ENCODE results near the gene TMEM8B. TPM values are rescaled to one million over a fixed set of nuclear protein-coding genes. Genes with fewer than 3 reads are reported as not detected.
"Not testable (repeated sequence)": the region's sequence is repeated elsewhere in the genome, so short reads cannot be mapped to it uniquely, and the experiment has no call there.

The TMEM8B gene
- polyA plus RNA-seq, 3 donors = 30.2 to 36.2 (median 31.1) TPM

DNA sequence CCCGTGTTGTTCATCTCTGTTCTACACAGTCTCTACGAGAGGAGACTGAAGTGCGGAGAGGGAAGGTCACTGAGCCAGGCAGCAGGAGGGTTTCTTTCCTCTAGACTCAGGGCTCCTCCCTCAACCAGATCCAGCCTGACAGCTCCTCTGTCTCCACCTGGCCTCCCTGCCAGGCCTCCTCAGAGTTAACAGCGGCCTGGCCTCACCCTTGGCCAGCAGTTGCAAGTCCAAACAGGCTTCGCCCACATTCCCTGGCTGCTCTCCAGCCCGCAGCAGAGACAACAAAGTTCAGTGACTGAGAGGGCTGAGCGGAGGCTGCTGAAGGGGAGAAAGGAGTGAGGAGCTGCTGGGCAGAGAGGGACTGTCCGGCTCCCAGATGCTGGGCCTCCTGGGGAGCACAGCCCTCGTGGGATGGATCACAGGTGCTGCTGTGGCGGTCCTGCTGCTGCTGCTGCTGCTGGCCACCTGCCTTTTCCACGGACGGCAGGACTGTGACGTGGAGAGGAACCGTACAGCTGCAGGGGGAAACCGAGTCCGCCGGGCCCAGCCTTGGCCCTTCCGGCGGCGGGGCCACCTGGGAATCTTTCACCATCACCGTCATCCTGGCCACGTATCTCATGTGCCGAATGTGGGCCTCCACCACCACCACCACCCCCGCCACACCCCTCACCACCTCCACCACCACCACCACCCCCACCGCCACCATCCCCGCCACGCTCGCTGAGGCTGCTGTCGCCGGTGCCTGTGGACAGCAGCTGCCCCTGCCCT, 77.1 kb downstream of the TMEM8B start, which contains the start of gene HRCT1:
Gene HRCT1 (plus strand): TSS at position 291 of the 768 bp plus-strand sequence. CDS start 86 bp downstream, at position 377.
- peak; percentile 70 for DNase-seq

DNA sequence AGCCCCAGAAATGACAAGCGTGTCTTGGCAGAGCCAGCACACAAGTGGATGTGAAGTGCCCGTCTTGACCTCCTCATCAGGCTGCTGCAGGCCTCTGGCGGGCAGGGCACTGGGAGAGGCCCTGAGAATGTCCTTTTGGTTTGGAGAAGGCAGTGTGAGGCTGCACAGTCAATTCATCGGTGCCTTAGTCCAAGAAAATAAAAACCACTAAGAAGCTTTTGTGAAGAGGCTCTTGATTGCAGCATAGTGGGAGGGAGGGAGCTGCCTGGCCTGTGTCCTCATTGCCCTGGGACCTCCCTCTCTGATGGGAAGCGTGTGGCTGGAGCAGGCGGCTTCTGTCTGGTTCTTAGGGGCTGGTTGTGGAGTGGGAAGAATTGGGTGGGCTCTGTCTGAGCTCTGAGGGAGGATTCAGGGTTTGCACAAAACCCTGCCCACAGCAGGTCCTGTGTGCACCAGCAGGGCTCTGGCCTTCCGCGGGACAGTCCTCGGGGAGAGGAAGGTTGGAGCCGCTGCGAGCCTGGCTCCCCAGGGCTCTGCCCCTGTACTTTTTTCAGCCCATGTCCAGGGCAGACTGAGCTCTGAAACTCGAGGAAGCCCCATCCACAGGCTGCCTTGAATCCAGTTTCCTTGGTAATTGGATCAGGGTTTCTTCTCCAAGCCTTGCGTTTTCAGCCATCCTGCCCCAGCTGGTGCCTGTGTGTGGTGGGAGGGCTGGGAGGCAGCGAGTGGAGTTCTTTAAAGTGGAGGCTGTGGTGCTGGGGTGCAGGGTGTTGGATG, 78.1 kb downstream of the TMEM8B start:
- no peak for DNase-seq

- peak; percentile 62 for DNase-seq
Observed at GRCh38 chr9:35907711-35908503, 78.9 kb downstream of the TMEM8B start.

DNA sequence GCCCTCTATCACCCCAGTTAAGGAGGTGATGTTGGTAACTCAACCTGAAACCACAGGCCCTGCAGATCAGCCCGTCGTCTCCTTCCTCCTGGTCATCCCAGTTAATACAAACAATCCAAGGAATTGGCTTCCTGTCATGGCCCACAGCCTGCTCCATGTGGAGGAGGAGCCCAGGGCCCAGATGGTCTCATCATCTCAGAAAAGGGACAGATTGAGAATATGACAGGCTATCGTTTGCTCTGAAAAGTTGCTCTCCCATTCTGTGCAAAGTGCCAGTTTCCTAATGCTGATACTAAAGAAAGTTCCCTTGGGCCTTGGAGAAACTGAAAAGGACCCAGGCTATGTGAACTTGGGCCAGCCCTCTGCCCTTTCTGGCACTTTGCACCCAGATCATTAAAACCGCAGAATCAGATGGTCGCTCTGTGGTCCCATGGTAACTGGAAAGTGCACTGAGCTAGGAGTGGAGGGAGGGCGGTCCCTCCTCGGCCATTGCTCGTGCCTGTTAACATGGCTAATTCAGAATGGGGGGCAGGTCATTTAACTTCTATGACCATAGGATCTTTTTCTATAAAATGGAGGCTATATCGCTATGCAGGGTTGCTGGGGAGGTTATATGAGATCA, 79.6 kb downstream of the TMEM8B start:
- no peak for DNase-seq

DNA sequence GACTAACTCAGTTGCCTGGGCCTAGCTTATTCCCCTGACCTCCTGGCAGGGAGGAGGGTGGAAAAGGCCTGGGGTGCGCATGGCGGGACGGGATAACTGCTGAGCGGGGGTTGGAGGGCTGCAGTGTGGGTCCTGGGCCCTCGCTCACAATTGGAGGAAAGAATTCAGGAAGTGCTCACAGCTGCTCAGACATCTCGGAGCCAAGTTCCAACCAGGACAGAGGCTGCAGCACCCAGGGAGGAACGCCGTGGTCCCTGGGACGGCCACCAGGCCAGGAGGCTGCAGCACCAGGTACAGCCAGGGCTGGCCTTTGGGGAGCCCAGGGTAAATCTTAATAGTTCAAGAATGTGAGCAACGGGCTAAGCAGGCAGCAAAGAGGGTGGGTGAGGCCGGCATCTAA, 80.2 kb downstream of the TMEM8B start, which contains the start of gene SPAAR:
Gene SPAAR (plus strand): TSS at position 217 of the 400 bp plus-strand sequence. CDS start 974 bp downstream, outside the sequence.
- no peak for DNase-seq

- no peak for DNase-seq
Observed at GRCh38 chr9:35909687-35910612, 80.9 kb downstream of the TMEM8B start.

- DNase-seq = no peak
Observed at GRCh38 chr9:35910613-35911359, 81.8 kb downstream of the TMEM8B start.

DNA sequence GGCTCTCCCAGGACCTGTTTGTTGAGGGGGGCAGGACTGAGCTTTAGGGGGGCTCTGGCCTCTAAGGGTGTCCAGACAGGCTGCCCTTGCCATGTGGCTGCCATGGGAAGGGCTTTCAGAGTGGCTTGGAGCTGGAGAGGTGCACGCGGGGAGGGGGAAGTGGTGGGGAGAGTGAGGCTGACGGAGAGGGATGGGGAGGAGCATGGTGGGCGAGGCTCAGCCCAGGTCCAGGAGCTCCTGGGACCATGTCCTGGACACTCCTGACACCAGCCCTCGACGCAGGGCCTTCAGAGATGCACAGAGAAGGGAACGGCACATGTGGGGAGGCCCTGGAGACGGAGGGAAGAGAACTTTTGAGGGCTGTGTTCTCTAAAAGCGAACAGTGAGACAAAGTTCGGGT, 82.7 kb downstream of the TMEM8B start:
- no peak for DNase-seq

GRCh38 chr9:35912791-35913400, 83.9 kb downstream of the TMEM8B start:
- DNase-seq = no peak

GRCh38 chr9:35913429-35913828, 84.4 kb downstream of the TMEM8B start:
- not testable (repeated sequence) for DNase-seq

DNA sequence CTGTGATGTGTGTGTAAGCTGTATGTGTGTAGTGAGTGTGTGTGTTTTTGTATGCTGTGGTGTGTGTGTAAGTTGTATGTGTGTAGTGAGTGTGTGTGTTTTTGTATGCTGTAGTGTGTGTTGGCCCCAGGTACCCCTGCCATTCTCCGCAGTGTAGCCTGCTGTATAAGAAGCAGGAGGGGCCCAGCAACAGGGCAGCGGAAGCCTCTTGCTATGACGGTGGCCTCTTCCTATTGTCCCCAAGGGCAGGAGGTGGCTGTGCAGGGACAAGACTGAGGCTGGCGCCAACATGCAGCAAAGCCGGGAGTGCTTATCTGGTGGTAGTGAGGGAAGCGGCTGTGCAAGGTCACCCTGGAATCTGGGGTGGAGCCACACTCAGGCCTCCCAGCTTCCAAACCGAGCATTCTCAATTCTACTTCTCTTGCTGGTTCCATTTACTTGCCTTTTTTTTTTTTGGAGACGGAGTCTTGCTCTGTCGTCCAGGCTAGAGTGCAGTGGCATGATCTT, 85.3 kb downstream of the TMEM8B start:
- no peak for DNase-seq

Other genes with a start within 250 kb of the TMEM8B start
- gene TESK1, start 224.0 kb upstream of the TMEM8B start, polyA plus RNA-seq (ENCODE audit: insufficient read length in 3 of 3) = 10 to 100 TPM; 44.2 to 46.7 (median 46.4) TPM
- gene CD72, start 210.8 kb upstream of the TMEM8B start, polyA plus RNA-seq (ENCODE audit: insufficient read length in 3 of 3) = 1 to 10 TPM; 2.8 to 4.5 (median 4.1) TPM
- gene SIT1, start 178.3 kb upstream of the TMEM8B start, polyA plus RNA-seq (ENCODE audit: insufficient read length in 3 of 3) = under 1 TPM; 0.32 to 0.58 (median 0.33) TPM
- gene RMRP, start 171.2 kb upstream of the TMEM8B start, polyA plus RNA-seq (ENCODE audit: insufficient read length in 3 of 3) = not detected
- 10 to 100 TPM; 16.9 to 21.1 (median 18.5) TPM for gene CCDC107, start 170.9 kb upstream of the TMEM8B start, polyA plus RNA-seq (ENCODE audit: insufficient read length in 3 of 3)
- 10 to 100 TPM in 2 of 3 donors, 1 to 10 TPM in 1; 8.7 to 14.0 (median 12.9) TPM for gene ARHGEF39, start 164.0 kb upstream of the TMEM8B start, polyA plus RNA-seq (ENCODE audit: insufficient read length in 3 of 3)
- gene CA9, start 155.3 kb upstream of the TMEM8B start, polyA plus RNA-seq (ENCODE audit: insufficient read length in 3 of 3) = under 1 TPM; 0.34 to 0.94 (median 0.57) TPM
- gene TPM2, start 139.3 kb upstream of the TMEM8B start, polyA plus RNA-seq (ENCODE audit: insufficient read length in 3 of 3) = 100 to 1,000 TPM; 142 to 173 (median 160) TPM
- 100 to 1,000 TPM; 164 to 188 (median 181) TPM for gene TLN1, start 97.0 kb upstream of the TMEM8B start, polyA plus RNA-seq (ENCODE audit: insufficient read length in 3 of 3)
- gene CREB3, start 96.6 kb upstream of the TMEM8B start, polyA plus RNA-seq (ENCODE audit: insufficient read length in 3 of 3) = 10 to 100 TPM; 40.1 to 42.5 (median 40.9) TPM
- gene GBA2, start 80.0 kb upstream of the TMEM8B start, polyA plus RNA-seq (ENCODE audit: insufficient read length in 3 of 3) = 100 to 1,000 TPM in 2 of 3 donors, 10 to 100 TPM in 1; 94.4 to 139 (median 127) TPM
- 10 to 100 TPM; 28.7 to 31.8 (median 31.1) TPM for gene RGP1, start 79.9 kb upstream of the TMEM8B start, polyA plus RNA-seq (ENCODE audit: insufficient read length in 3 of 3)
- 1 to 10 TPM in 1 of 3 donors, under 1 TPM in 1, not detected in 1; 0.70 to 1.3 TPM for gene MSMP, start 75.0 kb upstream of the TMEM8B start, polyA plus RNA-seq (ENCODE audit: insufficient read length in 3 of 3)
- 10 to 100 TPM; 24.5 to 29.4 (median 28.2) TPM for gene NPR2, start 37.6 kb upstream of the TMEM8B start, polyA plus RNA-seq (ENCODE audit: insufficient read length in 3 of 3)
- gene SPAG8, start 17.0 kb upstream of the TMEM8B start, polyA plus RNA-seq (ENCODE audit: insufficient read length in 3 of 3) = 1 to 10 TPM; 5.5 to 8.6 (median 6.0) TPM
- gene HINT2, start 14.2 kb upstream of the TMEM8B start, polyA plus RNA-seq (ENCODE audit: insufficient read length in 3 of 3) = 10 to 100 TPM; 51.8 to 60.2 (median 59.5) TPM
- gene FAM221B, start 496 bp upstream of the TMEM8B start, polyA plus RNA-seq (ENCODE audit: insufficient read length in 3 of 3) = under 1 TPM; 0.09 to 0.41 (median 0.12) TPM
- gene OR13J1, start 41.2 kb downstream of the TMEM8B start, polyA plus RNA-seq (ENCODE audit: insufficient read length in 3 of 3) = under 1 TPM in 2 of 3 donors, not detected in 1; 0.06 to 0.22 TPM
- gene HRCT1, start 77.0 kb downstream of the TMEM8B start, polyA plus RNA-seq (ENCODE audit: insufficient read length in 3 of 3) = under 1 TPM in 1 of 3 donors, not detected in 2; 0.64 TPM
- 1 to 10 TPM; 1.3 to 1.9 (median 1.8) TPM for gene SPAAR, start 80.3 kb downstream of the TMEM8B start, polyA plus RNA-seq (ENCODE audit: insufficient read length in 3 of 3)
- gene OR2S2, start 128.9 kb downstream of the TMEM8B start, polyA plus RNA-seq (ENCODE audit: insufficient read length in 3 of 3) = not detected
- 10 to 100 TPM; 25.4 to 28.1 (median 26.5) TPM for gene RECK, start 207.7 kb downstream of the TMEM8B start, polyA plus RNA-seq (ENCODE audit: insufficient read length in 3 of 3)